Dermis microvascular lymphatic vessel endothelial cell (primary cell): ENCODE measurements around the gene ETV7. TPM values are rescaled to one million over a fixed set of nuclear protein-coding genes. Genes with fewer than 3 reads are reported as not detected.
A peak's percentile ranks its signal among the peaks of the same experiment; 100 is the strongest.
"Not testable (repeated sequence)": the region's sequence is repeated elsewhere in the genome, so short reads cannot be mapped to it uniquely, and the experiment has no call there.

Experiments used
- DNase-seq, 2 donors: peaks; one replicate each; pipeline versions ENCODE4 v3.0.0 to v3.0.0-alpha.2; 2010; ENCODE audit warnings: low read depth in 2 of 2
- total RNA-seq: library from RNA; depleted of rRNA; stranded (reverse); fragments of >200 nt; gene quantifications from 2 replicates; pipeline ENCODE4 v1.2.1, GENCODE V29; 2014

Gene ETV7
- total RNA-seq, 1 donor from 2014 or later, result 0.13 TPM

DNA sequence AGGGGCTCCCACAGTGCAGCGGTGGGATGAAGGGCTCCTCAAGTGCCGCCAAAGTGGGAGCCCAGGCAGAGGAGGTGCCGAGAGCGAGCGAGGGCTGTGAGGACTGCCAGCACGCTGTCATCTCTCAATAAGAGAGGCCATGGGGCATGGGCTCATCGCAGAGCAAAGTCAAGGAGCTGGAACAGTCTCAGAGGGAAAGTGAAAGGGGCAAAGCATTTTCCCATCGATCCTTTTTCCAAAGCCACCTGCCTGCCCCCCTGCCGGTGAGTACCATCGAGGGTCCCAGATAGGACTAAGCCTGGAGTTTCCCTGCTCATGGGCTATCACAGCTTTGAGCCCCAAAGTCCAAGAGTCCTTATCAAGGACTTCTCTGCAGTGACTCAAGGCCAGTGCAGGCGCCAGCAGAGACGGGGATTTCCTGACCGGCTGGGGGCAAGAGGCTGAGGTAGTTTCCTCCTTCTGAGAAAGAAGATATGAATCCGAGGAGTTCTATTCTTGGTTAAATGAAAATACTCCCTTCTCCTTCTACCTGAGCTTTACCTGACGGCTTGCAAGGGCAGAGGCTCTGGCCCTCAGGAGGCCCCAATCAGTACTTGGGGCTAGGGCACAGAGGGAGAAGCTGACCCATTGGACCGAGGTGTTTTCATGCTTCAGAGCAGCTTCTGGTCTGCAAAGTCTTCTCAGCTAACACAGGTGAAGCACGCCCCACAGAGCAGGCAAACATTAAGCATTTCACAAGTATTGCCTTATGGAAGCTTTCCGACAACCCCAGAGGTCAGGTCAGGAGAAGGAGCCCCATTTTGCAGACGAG lies 22.6 kb downstream of the ETV7 start:
- DNase-seq, result peak in 1 of 2 donors; percentile 50

DNA sequence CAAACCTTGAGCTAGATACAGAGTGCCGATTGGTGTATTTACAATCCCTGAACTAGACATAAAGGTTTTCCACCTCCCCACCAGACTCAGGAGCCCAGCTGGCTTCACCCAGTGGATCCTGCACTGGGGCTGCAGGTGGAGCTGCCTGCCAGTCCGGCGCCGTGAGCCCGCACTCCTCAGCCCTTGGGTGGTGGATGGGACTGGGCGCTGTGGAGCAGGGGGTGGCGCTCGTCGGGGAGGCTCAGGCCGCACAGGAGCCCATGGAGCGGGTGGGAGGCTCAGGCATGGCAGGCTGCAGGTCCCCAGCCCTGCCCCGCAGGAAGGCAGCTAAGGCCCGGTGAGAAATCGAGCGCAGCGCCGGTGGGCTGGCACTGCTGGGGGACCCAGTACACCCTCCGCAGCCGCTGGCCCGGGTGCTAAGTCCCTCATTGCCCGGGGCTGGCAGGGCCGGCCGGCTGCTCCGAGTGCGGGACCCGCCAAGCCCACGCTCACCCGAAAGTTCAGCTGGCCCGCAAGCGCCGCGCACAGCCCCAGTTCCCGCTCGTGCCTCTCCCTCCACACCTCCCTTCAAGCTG lies 23.3 kb downstream of the ETV7 start:
- DNase-seq, result not testable (repeated sequence)

DNA sequence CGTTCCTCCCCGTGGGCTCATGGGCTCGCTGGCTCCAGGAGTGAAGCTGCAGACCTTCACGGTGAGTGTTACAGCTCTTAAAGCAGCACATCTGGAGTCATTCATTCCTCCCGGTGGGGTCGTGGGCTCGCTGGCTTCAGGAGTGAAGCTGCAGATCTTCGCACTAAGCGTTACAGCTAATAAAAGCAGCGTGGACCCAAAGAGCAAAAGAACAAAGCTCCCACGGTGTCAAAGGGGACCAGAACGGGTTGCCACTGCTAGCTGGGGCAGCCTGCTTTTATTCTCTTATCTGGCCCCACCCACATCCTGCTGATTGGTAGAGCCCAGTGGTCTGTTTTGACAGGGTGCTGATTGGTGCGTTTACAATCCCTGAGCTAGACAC lies 24.1 kb downstream of the ETV7 start:
- DNase-seq, result not testable (repeated sequence)

DNA sequence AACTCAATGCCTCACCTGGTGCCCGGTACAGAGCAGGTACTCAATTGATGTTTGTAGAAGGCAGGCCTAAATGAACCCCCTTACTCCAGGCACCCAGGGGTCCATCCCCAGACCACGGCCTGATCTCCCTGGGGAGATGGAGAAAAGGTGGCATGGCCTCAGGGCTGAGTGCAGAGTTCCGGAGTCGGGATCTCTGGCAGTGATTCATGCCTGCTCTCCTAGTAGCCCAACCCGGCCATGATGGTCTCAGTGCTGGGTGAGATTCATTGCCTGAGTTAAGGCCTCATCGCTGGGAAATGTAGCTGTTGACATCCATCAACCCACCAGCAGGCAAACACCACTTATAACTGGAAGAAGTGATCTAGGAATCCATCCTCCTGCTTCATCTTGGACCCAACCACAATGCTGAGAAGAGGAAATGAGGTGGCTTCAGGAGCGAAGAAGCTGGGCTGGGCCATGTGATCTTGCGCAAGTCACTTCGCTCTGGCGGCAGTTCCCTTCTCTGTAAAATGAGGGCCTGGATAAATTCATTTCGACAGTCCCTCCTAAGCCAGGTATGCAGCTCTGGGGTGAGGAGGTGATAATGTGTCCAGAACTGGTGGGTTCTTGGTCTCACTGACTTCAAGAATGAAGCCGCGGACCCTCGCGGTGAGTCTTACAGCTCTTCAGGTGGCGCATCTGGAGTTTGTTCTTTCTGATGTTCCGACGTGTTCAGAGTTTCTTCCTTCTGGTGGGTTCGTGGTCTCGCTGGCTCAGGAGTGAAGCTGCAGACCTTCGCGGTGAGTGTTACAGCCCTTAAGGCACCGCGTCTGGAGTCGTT lies 24.7 kb downstream of the ETV7 start:
- DNase-seq, result no peak

DNA sequence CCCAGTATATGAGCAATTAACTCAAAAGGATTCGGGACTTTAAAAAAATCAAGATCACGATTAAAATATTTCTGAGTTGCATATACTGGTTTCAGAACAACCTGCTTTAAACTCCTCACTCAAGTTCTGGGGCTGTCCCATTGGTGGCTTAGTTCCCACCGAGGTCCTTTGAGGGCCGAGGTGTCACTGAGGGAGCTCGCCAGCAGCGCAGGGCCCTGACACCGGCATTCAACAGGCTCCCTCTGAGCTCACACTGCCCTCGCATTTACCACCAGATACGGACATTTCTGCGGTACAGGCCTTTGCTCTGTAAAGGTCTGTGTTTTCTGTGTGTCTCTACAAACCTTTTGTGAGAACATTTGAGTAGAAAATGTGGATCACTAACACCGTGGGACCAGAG lies 26.4 kb downstream of the ETV7 start:
- DNase-seq, result no peak

DNA sequence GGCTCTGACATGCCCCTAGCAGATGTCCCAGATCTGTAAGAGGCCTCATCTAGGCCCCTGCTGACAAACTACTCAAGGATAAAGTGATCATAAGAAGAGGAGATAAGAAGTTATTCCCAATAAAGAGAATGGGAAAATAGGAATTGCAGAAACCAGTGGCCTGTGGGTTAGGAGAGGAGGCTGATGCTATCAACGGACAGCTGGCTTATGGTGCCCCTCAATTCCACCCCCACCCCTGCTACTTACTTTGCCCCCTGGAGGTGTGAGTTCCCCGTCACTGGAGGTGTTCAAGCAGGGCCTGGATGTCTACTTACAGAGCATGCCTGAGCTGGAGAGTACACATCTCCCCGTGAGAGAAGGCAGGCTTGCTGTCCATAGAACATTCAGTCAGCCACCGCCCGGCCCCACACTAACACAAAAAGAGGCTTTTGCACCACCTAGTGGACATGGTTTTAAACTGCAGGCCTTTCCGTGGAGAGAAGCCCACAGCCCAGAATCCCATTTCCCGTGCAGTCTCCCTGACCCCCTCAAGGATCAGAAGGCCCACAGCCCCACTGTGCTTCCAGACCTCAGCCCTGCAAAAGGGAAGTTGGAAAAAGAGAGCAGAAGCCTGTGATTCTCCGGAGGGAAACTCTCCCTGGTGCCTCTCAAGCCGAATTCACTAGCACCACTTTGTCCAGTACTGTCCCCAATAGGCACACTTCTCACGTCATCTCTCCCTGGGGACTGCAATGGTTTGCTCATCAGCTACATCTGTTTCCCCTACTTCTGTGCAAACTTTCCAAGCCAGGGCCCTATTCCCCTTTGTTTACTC lies 27.0 kb downstream of the ETV7 start:
- DNase-seq, result peak; percentile 43 to 74

DNA sequence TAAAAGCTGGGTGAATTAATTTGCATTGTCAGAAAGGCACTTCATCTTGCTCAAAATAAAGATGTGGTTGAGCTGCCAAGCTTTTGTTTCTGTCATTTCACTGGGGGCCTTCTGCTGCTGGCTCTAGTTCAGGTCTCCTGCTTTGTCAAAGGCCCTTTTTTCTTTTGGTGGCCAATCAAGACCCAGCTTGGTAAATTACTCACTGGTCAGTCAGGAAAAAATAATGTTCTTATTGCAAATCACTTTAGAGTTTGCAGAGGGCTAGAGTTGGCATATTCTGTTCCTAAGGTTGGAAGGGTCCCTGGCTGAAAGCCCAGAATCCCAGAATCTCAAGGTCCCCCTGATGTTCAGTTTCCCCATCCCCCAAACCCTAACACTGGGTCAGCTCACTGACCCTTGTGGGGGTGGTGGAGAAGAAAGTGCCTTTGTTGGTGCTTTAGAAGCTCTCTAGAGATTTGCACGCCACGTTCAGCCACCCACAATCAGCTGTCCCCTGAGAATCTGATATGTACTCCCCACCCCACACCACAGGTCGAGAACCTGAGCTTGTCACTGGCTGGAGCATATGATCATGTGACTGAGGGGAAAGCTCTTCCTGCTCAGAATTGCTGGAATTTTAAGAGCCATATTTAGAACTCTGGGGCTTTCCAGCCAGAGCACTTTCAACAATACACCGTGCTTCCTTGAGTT lies 29.1 kb downstream of the ETV7 start:
- DNase-seq, result peak; percentile 27 to 60

DNA sequence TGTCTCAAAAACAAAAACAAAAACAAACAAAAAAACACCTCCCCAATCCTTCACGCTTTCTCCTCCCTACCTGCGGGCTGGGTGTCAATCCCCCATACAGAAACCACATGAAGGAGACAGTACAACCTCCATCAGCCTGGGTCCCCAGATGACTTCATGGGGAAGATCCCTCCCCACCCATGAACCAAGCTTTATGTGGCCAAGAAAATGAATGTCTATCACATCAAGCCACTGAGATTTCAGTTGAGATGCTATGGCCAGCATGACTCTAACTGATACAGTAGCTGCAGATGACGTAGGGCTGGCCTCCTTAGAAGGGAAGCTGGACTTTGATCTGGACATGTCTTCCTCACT lies 29.6 kb downstream of the ETV7 start:
- DNase-seq, result no peak

DNA sequence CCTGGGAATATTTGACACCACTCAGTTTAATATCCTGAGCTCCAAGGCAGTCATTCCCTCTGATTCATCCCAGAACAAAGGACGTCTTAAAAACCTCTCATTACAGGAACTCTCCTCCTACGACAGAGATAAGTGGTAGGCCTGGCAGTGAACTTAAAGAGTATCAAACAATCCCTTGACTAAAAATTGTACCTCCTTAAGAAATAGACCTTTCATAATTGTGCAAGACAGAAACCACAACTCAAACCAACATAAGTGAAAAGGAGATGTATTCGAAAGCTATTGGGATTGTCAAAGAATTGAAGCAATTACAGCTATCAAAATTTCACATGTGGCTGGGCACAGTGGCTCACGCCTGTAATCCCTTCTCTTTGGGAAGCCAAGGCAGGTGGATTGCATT lies 31.6 kb downstream of the ETV7 start:
- DNase-seq, result no peak

DNA sequence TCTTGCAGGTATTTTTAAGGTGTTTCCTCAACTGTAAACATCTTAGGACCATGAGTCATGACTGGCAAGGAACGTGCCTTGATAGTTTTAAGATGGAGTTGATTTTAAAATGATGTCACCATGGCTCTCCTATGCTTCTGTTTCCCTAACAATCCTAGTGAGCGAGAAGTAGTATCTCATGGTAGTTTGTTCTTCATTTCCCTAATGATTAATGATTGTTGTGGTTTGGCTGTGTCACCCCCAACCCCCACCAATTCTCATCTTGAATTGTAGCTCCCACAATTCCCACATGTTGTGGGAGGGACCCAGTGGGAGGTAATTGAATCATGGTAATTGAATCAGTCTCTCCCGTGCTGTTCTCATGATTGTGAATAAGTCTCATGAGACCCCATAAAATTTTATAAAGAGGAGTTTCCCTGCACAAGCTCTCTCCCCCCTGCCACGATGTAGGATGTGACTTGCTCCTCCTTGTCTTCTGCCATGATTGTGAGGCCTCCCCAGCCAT lies 34.0 kb downstream of the ETV7 start:
- DNase-seq, result peak in 1 of 2 donors; percentile 48

DNA sequence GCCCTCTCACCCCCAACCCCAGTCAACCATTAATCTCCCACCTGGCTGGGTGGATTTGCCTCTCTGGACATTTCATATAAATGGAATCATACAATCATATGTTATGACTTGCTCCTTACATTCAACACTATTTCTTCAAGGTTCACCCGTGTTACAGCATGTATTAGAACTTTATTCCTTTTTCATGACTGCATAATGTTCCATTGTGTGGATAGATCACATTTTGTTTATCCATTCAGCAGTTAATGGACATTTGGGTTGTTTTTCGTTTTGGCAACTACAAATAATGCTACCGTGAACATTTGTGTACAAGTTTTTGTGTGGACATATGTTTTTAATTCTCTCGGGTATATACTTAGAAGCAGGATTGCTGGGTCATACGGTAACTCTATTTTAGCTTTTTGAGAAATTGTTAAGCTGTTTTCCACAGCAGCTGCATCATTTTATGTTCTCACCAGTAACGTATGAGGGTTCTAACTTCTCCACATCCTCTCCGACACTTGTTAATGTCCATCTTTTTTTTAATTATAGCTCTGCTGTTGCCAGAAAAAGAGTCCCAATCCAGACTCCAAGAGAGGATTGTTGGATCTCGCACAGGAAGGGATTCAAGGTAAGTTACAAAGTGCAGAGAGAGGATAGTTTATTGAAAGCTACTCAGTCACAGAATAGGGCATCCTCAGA lies 34.9 kb downstream of the ETV7 start:
- no peak for DNase-seq

DNA sequence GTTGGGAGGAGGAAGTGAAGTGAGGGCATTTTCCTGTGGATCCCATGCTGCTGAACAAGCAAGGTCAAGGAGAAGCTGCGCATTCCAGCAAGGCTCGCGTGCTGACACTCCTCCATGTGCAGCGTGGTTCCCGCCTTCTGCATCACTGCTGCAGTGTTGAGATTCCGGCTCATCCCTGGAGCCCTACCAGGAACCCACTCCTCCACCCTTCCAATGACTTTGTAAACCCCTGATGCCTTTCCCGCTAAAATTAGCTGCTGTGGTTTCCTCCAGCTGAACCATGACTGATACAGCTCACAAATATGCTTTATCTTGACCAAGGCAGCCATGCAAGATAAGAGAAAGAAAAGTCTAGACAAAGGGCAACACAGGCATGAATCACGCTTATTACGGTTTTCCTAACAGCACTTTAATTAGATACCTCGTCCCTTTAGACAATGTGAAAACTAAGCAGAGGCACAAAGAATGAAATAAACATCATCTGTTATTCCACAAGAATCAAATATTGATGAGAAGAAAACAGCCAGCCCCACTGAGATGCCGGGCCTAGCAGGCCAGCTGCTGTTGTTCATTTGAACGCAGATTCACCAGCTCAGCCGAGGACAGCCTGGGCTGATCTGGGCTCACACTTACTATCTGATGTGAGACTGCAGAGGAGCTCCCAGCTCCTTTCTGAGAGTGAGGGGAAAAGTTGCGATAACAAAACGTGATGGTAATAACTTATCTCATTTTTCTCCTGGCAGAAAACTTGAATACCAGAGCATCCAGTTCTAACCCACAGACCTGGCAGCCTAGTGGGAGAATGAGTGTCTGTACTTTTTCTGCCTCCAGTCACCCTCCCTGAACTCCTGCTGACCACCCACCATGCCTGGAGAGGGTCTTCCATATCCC lies 36.5 kb downstream of the ETV7 start:
- peak in 1 of 2 donors; percentile 91 for DNase-seq

DNA sequence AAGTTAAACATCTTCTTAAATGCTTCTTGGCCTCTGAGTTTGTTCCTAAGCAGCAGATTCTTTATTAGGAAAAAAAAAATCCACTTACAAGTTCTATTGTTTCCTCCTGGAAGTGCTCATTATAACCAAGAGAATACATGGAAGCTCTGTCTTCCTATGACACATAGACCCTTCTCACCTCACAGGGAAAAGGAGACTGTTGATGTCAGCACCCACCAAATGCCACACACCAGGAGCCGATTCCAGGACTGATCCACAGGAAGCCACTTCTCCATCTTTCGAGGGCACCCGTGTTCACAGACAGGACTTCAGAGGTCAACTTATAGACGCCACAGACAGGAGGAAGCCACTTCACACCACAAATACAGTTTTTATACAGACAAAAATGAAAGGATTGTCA lies 37.4 kb downstream of the ETV7 start:
- peak in 1 of 2 donors; percentile 90 for DNase-seq

DNA sequence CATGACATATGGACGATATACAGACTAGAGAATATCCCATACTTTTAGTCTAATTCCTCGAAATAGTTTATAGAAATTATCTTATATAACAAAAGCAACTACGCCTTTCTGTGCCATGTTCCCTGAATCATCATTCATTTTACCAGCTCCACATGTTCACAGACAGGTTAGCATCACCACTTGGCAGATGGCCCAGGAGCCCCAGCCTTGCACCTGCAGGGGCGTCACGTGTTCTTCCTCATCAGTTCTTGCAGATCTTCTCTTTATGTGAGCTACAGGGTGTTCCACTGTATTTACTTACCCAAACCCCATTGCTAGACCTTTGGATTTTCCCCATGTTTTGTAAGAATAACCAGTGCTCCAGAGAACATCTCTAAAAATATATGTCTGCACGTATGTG lies 38.2 kb downstream of the ETV7 start:
- DNase-seq, result peak in 1 of 2 donors; percentile 26

DNA sequence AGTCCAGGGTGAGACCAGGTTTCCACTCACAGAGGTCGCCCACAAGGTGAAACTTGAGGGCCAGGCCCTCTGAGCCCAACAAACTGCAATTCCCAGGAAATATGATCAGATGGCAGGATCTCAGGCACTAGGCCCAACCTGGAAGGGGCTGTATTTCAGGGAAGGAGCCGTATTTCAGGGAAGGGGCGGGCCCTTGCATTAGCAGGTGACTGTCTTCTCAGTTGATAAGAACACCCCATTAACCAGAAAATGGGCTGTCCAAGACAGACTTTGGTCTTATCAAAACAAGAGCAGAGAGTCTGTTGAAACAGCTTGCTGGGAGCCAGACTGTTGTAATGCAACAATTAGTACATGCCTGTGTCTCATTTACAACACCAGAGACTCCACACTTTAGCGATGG lies 39.8 kb downstream of the ETV7 start:
- DNase-seq, result no peak

DNA sequence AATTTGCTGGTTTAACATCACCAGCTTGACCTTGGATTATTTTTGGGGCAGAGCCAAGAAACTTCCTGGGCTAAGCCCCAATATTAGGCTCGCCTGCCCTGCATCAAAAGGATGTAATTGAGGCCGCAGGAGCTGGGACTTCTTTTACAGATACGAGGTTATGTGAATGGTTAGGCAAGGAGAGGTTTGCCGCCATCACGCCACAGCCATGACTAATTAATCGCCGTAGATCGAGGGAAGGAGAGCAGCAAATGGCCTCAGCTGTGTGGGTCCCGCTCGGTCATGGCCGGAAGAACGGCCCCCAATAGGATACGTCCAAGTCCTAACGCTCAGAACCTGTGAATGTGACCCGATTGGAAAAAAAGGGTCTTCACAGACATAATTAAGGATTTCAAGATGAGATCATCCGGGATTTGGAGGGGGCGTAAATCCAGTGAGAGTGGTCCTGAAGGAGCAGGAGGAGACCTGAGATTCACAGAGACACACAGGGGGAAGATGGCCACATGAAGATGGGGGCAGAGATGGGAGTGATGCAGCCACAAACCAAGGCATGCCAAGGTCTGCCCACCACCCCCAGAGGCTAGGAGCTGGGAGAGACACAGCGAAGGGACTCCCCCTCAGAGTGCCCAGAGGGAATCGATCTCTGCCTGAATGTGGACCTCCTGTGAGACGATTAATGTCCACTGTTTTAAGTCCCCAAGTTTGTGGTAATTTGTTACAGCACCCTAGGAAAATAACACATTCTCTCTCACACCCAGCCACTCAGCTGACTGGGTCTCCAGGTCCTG lies 40.8 kb downstream of the ETV7 start:
- no peak for DNase-seq

DNA sequence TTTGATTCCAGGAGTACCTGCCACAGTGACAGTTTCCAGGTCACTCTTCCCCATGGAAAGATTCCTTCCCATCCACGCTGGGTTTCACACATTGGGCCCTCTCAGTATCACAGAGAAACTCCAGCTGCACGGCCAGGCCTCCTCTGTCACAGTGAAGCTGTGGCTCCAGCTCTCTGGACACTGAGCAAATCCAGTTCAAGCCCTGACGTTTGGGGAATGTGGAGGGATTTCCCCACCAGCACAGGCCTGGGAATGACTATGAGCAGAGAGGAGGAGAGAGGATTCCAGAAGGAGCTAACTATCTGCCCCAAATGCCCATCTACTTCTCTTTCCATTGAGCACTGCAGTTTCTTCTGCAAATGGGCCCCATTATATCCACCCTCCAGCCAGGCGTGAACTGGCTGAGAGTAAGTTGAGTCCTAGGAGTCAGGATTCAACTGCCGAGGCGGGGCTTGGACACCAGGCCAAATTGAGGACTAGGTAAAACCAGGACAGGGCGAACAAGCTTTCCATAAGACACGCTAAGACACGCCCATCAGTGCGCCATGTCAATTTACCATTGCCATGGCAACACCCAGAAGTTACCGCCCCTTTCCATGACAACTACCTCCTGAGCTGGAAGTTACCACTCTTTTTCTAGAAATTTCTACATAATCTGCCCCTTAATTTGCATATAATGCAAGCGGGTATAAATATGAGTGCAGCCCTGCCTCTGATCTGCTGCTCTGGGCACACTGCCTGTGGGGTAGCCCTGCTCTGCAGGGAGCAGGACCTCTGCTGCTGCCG lies 41.6 kb downstream of the ETV7 start:
- DNase-seq, result no peak
